Amniotic stem cell (primary cell): ENCODE data around the gene ZBED5.
"Not testable (repeated sequence)": the region's sequence is repeated elsewhere in the genome, so short reads cannot be mapped to it uniquely, and the experiment has no call there.

Experiments
- DNase-seq: peaks from one replicate; lab custom pipeline; 2025; lab: John Stamatoyannopoulos, UW

ZBED5 gene

GRCh38 chr11:10857709-10858438 lies at the start of gene ZBED5:
Gene ZBED5 (minus strand): TSS chr11:10858053. CDS start chr11:10854945, 3,108 bp downstream.
- peak; percentile 93 for DNase-seq

- DNase-seq, result no peak
Observed at GRCh38 chr11:10906521-10906920, 48.7 kb upstream of the ZBED5 start.

- DNase-seq, result no peak
Observed at GRCh38 chr11:10902301-10903063, 44.6 kb upstream of the ZBED5 start.

- DNase-seq, result no peak
Observed at GRCh38 chr11:10900681-10901415, 43.0 kb upstream of the ZBED5 start.

GRCh38 chr11:10899121-10899830 lies 41.4 kb upstream of the ZBED5 start:
- DNase-seq, result no peak

GRCh38 chr11:10898763-10899025 lies 40.8 kb upstream of the ZBED5 start:
- no peak for DNase-seq

- DNase-seq, result no peak
Observed at GRCh38 chr11:10898003-10898762, 40.3 kb upstream of the ZBED5 start.

- no peak for DNase-seq
Observed at GRCh38 chr11:10897150-10897549, 39.3 kb upstream of the ZBED5 start.

- DNase-seq, result no peak
Observed at GRCh38 chr11:10896493-10896892, 38.6 kb upstream of the ZBED5 start.

GRCh38 chr11:10895285-10895684 lies 37.4 kb upstream of the ZBED5 start:
- no peak for DNase-seq

GRCh38 chr11:10894666-10895065 lies 36.8 kb upstream of the ZBED5 start:
- DNase-seq, result no peak

GRCh38 chr11:10893714-10894151 lies 35.9 kb upstream of the ZBED5 start:
- DNase-seq, result no peak

GRCh38 chr11:10892250-10892649 lies 34.4 kb upstream of the ZBED5 start:
- no peak for DNase-seq

GRCh38 chr11:10891151-10891720 lies 33.4 kb upstream of the ZBED5 start:
- no peak for DNase-seq

GRCh38 chr11:10890083-10890482 lies 32.2 kb upstream of the ZBED5 start:
- not testable (repeated sequence) for DNase-seq

GRCh38 chr11:10887307-10887706 lies 29.5 kb upstream of the ZBED5 start:
- no peak for DNase-seq

GRCh38 chr11:10886652-10887250 lies 28.9 kb upstream of the ZBED5 start:
- DNase-seq, result no peak

- DNase-seq, result no peak
Observed at GRCh38 chr11:10885703-10886363, 28.0 kb upstream of the ZBED5 start.

- DNase-seq, result not testable (repeated sequence)
Observed at GRCh38 chr11:10884292-10884691, 26.4 kb upstream of the ZBED5 start.

- DNase-seq, result no peak
Observed at GRCh38 chr11:10881892-10882291, 24.0 kb upstream of the ZBED5 start.
